ENCODE measurements around the gene MVB12B. TPM values are rescaled to one million over a fixed set of nuclear protein-coding genes. Genes with fewer than 3 reads are reported as not detected.

Gene MVB12B
- total and polyA plus RNA-seq, 2 of the 13 experiments (the other 11 are each of a cell fraction or from before 2014, with no cell fraction given) = 12.1 to 30.1 TPM

DNA sequence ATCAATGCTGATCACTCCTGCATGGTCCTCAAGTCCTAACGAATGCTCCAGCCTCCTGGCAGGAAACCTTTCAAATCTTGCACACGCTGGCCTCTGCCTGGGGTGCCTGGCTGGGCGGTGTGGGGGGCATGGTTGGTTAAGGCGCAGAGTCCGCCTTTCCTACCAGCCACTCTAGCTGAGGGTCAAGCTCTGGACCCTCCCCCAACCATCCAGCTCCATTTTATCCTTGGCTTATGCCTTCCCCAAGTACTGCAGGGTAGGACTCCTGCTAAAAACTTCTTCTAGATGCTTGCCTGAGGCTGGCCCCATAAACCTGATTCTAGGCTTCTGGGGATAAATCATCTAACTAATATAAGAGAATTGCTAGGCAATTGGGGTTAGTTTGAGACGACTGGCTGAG is 808 bp upstream of the MVB12B start (continued):
- TF ChIP-seq ZNF629 (CRISPR knock-in tag; conservative IDR thresholded peaks at IDR 0.05) (no peak), THYN1 (CRISPR knock-in tag; IDR thresholded peaks at IDR 0.05; ENCODE audit: borderline replicate concordance, low read depth) (no peak), MTA1 (CRISPR knock-in tag; IDR thresholded peaks at IDR 0.05; ENCODE audit: borderline replicate concordance) (0 out of 2 replicates have a peak, but pooled peaks have one; percentile 31), ZBTB7A (CRISPR knock-in tag; IDR thresholded peaks at IDR 0.05) (0 out of 2 replicates have a peak, but pooled peaks have one; percentile 2), PAX8 (CRISPR knock-in tag; IDR thresholded peaks at IDR 0.05; ENCODE audit: borderline replicate concordance) (0 out of 2 replicates have a peak, but pooled peaks have one; percentile 50), ZNF839 (CRISPR knock-in tag; IDR thresholded peaks at IDR 0.05; ENCODE audit: borderline replicate concordance) (no peak), ZNF614 (CRISPR knock-in tag; IDR thresholded peaks at IDR 0.05; ENCODE audit: borderline replicate concordance) (no peak)
- TF ChIP-seq, protein P1, sequence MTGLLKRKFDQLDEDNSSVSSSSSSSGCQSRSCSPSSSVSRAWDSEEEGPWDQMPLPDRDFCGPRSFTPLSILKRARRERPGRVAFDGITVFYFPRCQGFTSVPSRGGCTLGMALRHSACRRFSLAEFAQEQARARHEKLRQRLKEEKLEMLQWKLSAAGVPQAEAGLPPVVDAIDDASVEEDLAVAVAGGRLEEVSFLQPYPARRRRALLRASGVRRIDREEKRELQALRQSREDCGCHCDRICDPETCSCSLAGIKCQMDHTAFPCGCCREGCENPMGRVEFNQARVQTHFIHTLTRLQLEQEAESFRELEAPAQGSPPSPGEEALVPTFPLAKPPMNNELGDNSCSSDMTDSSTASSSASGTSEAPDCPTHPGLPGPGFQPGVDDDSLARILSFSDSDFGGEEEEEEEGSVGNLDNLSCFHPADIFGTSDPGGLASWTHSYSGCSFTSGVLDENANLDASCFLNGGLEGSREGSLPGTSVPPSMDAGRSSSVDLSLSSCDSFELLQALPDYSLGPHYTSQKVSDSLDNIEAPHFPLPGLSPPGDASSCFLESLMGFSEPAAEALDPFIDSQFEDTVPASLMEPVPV (CRISPR knock-in tag; IDR thresholded peaks at IDR 0.05) = no peak
- TF ChIP-seq, protein P2, sequence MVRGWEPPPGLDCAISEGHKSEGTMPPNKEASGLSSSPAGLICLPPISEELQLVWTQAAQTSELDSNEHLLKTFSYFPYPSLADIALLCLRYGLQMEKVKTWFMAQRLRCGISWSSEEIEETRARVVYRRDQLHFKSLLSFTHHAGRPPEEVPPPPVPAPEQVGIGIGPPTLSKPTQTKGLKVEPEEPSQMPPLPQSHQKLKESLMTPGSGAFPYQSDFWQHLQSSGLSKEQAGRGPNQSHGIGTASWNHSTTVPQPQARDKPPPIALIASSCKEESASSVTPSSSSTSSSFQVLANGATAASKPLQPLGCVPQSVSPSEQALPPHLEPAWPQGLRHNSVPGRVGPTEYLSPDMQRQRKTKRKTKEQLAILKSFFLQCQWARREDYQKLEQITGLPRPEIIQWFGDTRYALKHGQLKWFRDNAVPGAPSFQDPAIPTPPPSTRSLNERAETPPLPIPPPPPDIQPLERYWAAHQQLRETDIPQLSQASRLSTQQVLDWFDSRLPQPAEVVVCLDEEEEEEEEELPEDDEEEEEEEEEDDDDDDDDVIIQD (CRISPR knock-in tag; IDR thresholded peaks at IDR 0.05; ENCODE audit: low read depth) = 0 out of 2 replicates have a peak, but pooled peaks have one; percentile 0
- TF ChIP-seq, protein P3, sequence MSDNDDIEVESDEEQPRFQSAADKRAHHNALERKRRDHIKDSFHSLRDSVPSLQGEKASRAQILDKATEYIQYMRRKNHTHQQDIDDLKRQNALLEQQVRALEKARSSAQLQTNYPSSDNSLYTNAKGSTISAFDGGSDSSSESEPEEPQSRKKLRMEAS (IDR thresholded peaks at IDR 0.05) = peak; percentile 2; the same call in 1 of the 2 replicates
